Gastrocnemius medialis (tissue), 4 donors: ENCODE measurements around the gene MESP1.

Experiments used
- POLR2A ChIP-seq, 2 donors: fragments of 450-650 bp; IDR thresholded peaks; one replicate each; pipeline ENCODE4 v1.6.1; 2017; ENCODE audit warnings: antibody characterized with exemption in 2 of 2, mild to moderate bottlenecking in 2 of 2, moderate library complexity in 2 of 2
- TF ChIP-seq, protein P1 (sequence below), 5 experiments: fragments of 450-650 bp in 3 of 5; fragments of 200-600 bp in 2 of 5; sonication (generic) in 2 of 5; IDR thresholded peaks in 4 of 5; conservative IDR thresholded peaks in 1 of 5; 1 replicate in 4 of 5; 2 replicates in 1 of 5; pipeline ENCODE4 v1.5.1; 2016 to 2019; ENCODE audit warnings: antibody characterized with exemption in 5 of 5, mild to moderate bottlenecking in 3 of 5, moderate library complexity in 3 of 5

DNA sequence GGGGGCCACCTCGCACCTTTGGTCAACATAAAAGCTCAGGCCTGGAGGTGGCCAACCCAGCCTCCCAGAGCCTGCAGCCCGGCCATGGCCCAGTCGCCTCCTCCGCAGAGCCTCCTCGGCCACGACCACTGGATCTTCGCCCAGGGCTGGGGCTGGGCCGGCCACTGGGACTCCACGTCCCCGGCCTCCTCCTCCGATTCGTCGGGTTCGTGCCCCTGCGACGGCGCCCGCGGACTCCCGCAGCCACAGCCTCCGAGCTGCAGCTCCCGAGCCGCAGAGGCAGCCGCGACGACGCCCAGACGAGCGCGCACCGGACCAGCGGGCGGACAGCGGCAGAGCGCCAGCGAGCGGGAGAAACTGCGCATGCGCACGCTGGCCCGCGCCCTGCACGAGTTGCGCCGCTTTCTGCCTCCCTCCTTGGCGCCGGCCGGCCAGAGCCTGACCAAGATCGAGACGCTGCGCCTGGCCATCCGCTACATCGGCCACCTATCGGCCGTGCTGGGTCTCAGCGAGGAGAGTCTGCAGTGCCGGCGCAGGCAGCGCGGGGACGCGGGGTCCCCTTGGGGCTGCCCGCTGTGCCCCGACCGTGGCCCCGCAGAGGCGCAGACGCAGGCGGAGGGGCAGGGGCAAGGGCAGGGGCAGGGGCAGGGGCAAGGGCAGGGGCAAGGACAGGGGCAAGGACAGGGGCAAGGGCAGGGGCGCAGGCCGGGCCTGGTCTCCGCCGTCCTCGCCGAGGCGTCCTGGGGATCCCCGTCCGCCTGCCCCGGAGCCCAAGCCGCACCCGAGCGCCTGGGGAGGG, 25.4 kb upstream of the MESP1 start, which contains the start of gene MESP2:
- TF ChIP-seq, protein P1, sequence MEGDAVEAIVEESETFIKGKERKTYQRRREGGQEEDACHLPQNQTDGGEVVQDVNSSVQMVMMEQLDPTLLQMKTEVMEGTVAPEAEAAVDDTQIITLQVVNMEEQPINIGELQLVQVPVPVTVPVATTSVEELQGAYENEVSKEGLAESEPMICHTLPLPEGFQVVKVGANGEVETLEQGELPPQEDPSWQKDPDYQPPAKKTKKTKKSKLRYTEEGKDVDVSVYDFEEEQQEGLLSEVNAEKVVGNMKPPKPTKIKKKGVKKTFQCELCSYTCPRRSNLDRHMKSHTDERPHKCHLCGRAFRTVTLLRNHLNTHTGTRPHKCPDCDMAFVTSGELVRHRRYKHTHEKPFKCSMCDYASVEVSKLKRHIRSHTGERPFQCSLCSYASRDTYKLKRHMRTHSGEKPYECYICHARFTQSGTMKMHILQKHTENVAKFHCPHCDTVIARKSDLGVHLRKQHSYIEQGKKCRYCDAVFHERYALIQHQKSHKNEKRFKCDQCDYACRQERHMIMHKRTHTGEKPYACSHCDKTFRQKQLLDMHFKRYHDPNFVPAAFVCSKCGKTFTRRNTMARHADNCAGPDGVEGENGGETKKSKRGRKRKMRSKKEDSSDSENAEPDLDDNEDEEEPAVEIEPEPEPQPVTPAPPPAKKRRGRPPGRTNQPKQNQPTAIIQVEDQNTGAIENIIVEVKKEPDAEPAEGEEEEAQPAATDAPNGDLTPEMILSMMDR (IDR thresholded peaks at IDR 0.05 in 4 of 5, conservative IDR thresholded peaks at IDR 0.05 in 1 of 5), result peak; percentile 30 to 64 (median 53)
- TF ChIP-seq POLR2A (IDR thresholded peaks at IDR 0.05), result no peak
